HTR-8/SVneo (cell line): ENCODE measurements around the gene HIPK3.
"Not testable (repeated sequence)": the region's sequence is repeated elsewhere in the genome, so short reads cannot be mapped to it uniquely, and the experiment has no call there.

ENCODE experiments used
- DNase-seq: peaks from one replicate; pipeline ENCODE4 v3.0.0; 2011; ENCODE audit warnings: low spot score, mixed read lengths; ENCODE audit not compliant: insufficient read length
- FAIRE-seq: peaks from 2 replicates; lab custom pipeline; 2011; peaks lifted over from hg19 to GRCh38; lab: Jason Lieb, UNC

HIPK3 gene

DNA sequence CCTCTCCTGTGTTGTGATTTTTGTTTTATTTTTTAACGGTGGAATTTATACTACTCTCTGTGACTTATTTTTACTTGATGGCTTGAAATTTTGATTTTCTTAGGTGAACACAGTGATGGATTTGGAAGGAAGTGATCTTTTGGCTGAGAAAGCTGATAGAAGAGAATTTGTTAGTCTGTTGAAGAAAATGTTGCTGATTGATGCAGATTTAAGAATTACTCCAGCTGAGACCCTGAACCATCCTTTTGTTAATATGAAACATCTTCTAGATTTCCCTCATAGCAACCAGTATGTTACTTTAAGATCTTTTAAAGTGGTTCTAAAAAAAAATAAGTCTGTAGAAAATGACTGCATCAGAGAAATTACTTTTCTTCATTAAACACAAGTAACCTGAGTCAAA lies 82.1 kb downstream of the HIPK3 start:
- DNase-seq: no peak
- FAIRE-seq: no peak

DNA sequence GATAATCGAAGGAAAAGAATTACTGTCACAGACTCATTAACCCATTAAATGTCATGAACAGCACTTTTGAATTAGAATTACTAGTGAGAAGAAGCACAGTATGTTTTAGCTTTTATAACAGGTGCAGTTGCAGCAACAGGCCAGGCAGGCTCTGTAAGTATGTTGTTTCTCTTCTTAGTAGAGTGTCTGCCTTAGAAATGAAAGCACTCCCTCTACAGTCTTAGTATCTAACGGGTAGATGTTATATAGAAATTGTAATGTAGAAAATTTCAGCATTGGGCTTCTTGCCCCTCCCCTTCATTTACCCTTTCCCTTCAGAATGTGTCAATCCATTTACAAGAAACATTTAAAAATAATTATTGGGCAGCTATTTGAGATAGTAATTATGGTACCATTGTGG lies 87.4 kb downstream of the HIPK3 start:
- DNase-seq (no peak), FAIRE-seq (no peak)

DNA sequence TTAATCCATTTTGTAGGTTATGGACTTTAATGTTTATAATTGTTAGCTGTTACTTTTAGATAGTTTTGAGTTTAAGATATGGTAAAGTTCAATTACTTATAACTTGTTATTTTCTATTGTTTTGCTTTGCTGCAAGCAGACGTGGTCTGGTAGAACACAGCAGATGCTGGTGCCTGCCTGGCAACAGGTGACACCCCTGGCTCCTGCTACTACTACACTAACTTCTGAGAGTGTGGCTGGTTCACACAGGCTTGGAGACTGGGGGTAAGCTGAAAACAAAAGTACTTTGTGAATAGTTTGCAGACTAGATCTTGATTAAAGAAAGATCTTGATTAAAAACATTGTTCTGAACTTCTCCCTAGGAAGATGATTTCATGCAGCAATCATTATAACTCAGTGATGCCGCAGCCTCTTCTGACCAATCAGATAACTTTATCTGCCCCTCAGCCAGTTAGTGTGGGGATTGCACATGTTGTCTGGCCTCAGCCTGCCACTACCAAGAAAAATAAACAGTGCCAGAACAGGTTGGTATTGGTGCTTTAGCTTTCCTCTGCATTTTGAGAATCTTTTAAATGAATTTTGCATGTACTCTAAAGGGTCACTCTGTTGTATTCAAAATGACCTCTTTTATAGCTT lies 90.4 kb downstream of the HIPK3 start:
- FAIRE-seq (no peak), DNase-seq (no peak)

DNA sequence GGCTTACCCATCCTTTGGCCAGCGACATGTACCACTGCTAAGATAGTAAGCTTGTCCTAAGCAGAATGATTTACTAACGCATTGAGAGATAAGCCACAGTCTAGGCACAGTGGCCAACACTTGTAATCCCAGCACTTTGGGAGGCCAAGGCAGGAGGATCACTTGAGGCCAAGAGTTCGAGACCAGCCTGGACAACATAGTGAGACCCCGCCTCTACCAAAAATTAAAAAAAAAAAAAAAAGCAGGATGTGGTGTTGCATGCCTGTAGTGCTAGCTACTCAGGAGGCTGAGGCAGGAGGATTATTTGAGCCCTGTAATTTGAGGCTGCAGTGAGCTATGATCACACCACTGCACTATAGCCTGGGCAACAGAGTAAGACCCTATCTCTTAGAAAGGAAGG lies 93.1 kb downstream of the HIPK3 start:
- no peak for FAIRE-seq
- DNase-seq: no peak

GRCh38 chr11:33358150-33358831 lies 101.1 kb downstream of the HIPK3 start:
- FAIRE-seq (no peak), DNase-seq (no peak)

- no peak for FAIRE-seq
- DNase-seq: no peak
Measured at GRCh38 chr11:33360642-33361041, 103.5 kb downstream of the HIPK3 start.

- FAIRE-seq (no peak), DNase-seq (peak; percentile 14)
Measured at GRCh38 chr11:33362051-33362910, 105.1 kb downstream of the HIPK3 start.

- DNase-seq: no peak
- FAIRE-seq: no peak
Measured at GRCh38 chr11:33366918-33367317, 109.7 kb downstream of the HIPK3 start.

GRCh38 chr11:33368475-33368874 lies 111.3 kb downstream of the HIPK3 start:
- DNase-seq, FAIRE-seq: not testable (repeated sequence)

GRCh38 chr11:33368931-33369330 lies 111.8 kb downstream of the HIPK3 start:
- FAIRE-seq: no peak
- DNase-seq: no peak

DNA sequence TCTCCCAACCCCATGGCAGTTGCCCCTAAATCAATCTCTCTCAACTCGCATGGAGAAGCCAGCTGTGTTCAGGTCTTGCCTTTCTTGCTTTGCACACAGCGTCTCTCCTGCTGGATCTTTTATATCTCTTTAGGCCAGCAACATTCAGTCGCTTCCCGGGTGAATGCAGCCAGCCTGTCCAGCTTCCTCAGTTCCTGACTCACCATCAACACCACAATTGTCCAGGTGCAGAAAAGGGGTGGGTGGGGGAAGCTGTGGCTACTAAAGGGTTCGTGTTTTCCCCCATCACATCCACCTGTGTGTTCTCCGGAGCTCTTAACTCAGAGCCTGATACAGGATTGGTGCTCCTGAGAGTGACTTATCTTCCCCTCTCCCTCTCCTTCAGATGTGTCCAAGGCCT lies 116.5 kb downstream of the HIPK3 start:
- DNase-seq (no peak), FAIRE-seq (no peak)

GRCh38 chr11:33375236-33375635 lies 118.1 kb downstream of the HIPK3 start:
- FAIRE-seq: no peak
- no peak for DNase-seq

DNA sequence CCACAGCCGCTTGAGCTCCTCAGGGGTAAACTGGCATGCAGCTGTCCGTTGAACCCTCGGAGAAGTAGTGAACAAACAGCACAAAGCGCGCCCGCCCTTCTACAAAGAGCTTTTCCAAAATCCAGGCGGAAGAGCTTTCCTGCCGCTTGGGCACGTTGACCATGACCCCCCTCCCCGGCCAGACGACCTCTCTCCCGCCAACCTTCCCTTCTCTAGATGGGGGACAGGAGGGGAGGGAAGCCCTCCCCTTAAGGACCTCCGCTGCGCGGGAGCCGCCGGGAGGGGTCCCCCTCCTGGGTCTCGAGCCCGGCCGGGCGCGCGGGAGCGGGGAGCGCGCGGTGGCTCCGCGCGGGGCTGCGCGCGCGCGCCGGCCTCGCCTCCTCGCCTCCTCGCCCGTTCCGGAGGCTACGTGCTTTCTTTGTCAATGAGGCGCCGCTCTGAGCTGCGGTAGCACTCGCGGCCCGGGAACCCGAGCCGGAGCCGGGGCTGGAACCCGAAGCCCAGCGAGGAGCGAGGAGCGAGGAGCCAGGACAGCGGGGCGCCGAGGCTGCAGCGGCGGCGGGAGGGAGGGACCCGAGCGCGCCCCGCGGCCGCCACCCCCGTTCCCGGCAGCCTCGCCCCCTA lies 118.6 kb downstream of the HIPK3 start, which contains the start of gene KIAA1549L:
KIAA1549L (plus strand) TSS at position 421 of the 624 bp plus-strand sequence.
- no peak for DNase-seq
- FAIRE-seq: no peak

- DNase-seq (no peak), FAIRE-seq (no peak)
Measured at GRCh38 chr11:33376331-33377310, 119.4 kb downstream of the HIPK3 start.

DNA sequence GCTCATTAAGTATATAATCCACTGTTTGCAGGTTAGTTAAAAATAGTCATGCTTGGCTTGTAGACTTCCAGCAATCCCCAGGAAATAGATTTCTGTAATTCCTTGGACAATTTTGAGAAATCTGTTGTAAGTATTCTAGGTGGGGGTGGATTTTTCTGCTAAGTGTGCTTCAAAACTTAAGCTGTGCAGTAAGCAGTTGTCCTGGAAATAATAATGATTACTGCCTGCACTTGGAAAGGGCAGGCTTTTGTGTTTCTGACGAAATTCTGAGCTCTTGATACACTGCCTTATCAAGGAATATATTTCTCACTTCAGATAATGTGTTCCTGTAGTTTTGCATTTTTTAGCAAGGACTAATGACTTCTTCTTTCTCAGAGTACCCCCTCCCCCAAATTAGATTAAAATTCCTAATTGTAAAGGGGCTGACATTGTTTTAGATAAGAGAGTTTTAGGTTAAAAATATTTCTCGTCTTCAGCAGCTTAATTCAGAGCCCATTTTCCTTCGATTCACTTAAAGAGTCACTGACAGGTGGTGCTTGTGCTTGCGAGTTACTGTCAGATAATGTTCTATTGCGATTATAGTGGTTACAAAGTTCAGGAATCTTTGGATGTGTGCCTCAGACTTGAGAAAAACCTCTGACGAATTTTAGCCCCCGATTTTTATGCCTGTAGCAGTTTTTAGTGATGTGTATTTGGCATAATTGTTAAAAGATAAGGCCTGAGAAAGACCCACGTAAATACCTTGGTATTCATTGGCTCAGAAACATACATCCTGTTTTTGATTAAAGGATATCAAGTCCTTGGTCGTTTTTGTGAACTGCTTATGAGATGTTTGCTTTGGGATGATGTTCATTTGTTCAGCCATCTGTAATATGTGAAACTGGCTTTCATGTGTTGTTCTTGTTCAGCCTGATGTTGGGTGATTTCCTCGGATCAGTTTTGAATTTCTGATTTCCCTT lies 120.5 kb downstream of the HIPK3 start:
- DNase-seq (no peak), FAIRE-seq (no peak)

- FAIRE-seq: no peak
Measured at GRCh38 chr11:33379947-33380346, 122.8 kb downstream of the HIPK3 start.

GRCh38 chr11:33383075-33383919 lies 126.1 kb downstream of the HIPK3 start:
- DNase-seq (no peak), FAIRE-seq (no peak)

More at GRCh38 chr11:33379947-33380346, 122.8 kb downstream of the HIPK3 start:
- no peak for DNase-seq

DNA sequence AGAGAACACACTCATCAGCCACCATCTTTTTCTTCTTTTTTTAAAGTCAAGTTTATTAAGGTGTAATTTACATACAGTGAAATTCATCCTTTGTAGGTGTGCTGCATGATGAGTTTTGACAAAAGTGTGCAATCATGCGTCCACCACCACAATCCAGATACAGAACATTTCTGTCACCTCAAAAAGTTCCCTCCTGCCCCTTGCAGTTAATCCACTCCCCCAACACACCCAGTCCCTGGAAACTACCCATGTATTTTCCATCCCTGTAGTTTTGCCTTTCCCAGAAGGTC lies 126.7 kb downstream of the HIPK3 start:
- FAIRE-seq (no peak), DNase-seq (no peak)
